Endothelial cell of umbilical vein (primary cell): ENCODE measurements around the gene MLANA. TPM values are rescaled to one million over a fixed set of nuclear protein-coding genes. Genes with fewer than 3 reads are reported as not detected.
A peak's percentile ranks its signal among the peaks of the same experiment; 100 is the strongest.
"Not testable (repeated sequence)": the region's sequence is repeated elsewhere in the genome, so short reads cannot be mapped to it uniquely, and the experiment has no call there.

Source experiments
- BruUV-seq: library from RNA; stranded (reverse); fragments of 400-500 nt; replicated peaks from 2 replicates; lab custom pipeline; 2021; lab: Mats Ljungman, UMichigan
- CTCF ChIA-PET: fragments of 300-600, 350-600 bp; sonication (Branson Sonifier 250); formaldehyde crosslinking; loops from one replicate; lab custom pipeline; 2021; ENCODE audit warnings: antibody characterized with exemption, inconsistent platforms; lab: Charles Lee
- POLR2A ChIA-PET: fragments of 300-600, 350-600 bp; sonication (Branson Sonifier 250); formaldehyde crosslinking; loops from one replicate; lab custom pipeline; 2021; ENCODE audit warnings: antibody characterized with exemption, inconsistent platforms; lab: Charles Lee
- DNase-seq: peaks from one replicate; pipeline ENCODE4 v3.0.0-alpha.2; 2011; ENCODE audit warnings: low read depth, low spot score
- FAIRE-seq: peaks from 2 replicates; lab custom pipeline; 2011; peaks lifted over from hg19 to GRCh38; lab: Jason Lieb, UNC
- H2AFZ ChIP-seq: 2 replicates; pipeline ENCODE4 v1.6.0; 2012; ENCODE audit warnings: low read depth, low read length, control low read depth, inconsistent platforms
- H3K27ac ChIP-seq: 2 replicates; pipeline ENCODE4 v1.5.1; 2011; ENCODE audit warnings: low read depth, mild to moderate bottlenecking, control low read depth, low read length, moderate library complexity; ENCODE audit not compliant: insufficient read depth
- H3K27me3 ChIP-seq, 2 experiments: 2 replicates each; pipeline versions ENCODE4 v1.6.0 to v1.6.1; 2011; ENCODE audit warnings: low read length in 2 of 2, mixed read lengths in 1 of 2; ENCODE audit not compliant: control insufficient read depth in 2 of 2, insufficient read depth in 2 of 2
- H3K36me3 ChIP-seq, 2 experiments: 2 replicates in 1 of 2; 3 replicates in 1 of 2; pipeline ENCODE4 v1.5.1; 2011; ENCODE audit warnings: low read length in 2 of 2, mild to moderate bottlenecking in 1 of 2, moderate library complexity in 1 of 2; ENCODE audit not compliant: control insufficient read depth in 2 of 2, insufficient read depth in 2 of 2; ENCODE audit errors: extremely low read depth in 1 of 2
- H3K4me1 ChIP-seq: 3 replicates; pipeline ENCODE4 v1.5.1; 2011; ENCODE audit warnings: mild to moderate bottlenecking, low read length; ENCODE audit not compliant: control insufficient read depth, insufficient read depth; ENCODE audit errors: extremely low read depth
- H3K4me2 ChIP-seq: 2 replicates; pipeline ENCODE4 v1.6.1; 2011; ENCODE audit warnings: low read length, control low read depth, mixed read lengths; ENCODE audit not compliant: insufficient read depth
- H3K4me3 ChIP-seq, 3 experiments: fragments of 200-600 bp in 1 of 3; sonication (generic), shearing (Covaris generic) in 1 of 3; replicated peaks in 1 of 3; 2 replicates each; pipeline ENCODE4 v1.5.1; 2011 to 2016; ENCODE audit warnings: control low read depth in 3 of 3, low read length in 3 of 3, mild to moderate bottlenecking in 2 of 3, inconsistent platforms in 1 of 3, low read depth in 1 of 3, moderate library complexity in 1 of 3; ENCODE audit not compliant: insufficient read depth in 1 of 3
- H3K79me2 ChIP-seq: 2 replicates; pipeline ENCODE4 v1.6.0; 2012; ENCODE audit warnings: low read length, inconsistent platforms; ENCODE audit not compliant: control insufficient read depth, insufficient read depth
- H3K9ac ChIP-seq: replicated peaks from 2 replicates; pipeline ENCODE3; 2011; ENCODE audit warnings: low read length, control low read depth; ENCODE audit not compliant: insufficient read depth; ENCODE audit errors: extremely low read depth
- H3K9me1 ChIP-seq: replicated peaks from 3 replicates; pipeline ENCODE4 v1.6.0; 2011; ENCODE audit warnings: mild to moderate bottlenecking, low read length; ENCODE audit not compliant: control insufficient read depth, insufficient read depth; ENCODE audit errors: extremely low read depth
- H3K9me3 ChIP-seq: replicated peaks from 2 replicates; pipeline ENCODE4 v1.5.1; 2012; ENCODE audit warnings: low read length, inconsistent platforms; ENCODE audit not compliant: control insufficient read depth, insufficient read depth
- H4K20me1 ChIP-seq: replicated peaks from 2 replicates; pipeline ENCODE3; 2011; ENCODE audit warnings: mild to moderate bottlenecking, low read length; ENCODE audit not compliant: control insufficient read depth, insufficient read depth; ENCODE audit errors: extremely low read depth
- FOS ChIP-seq: IDR thresholded peaks from 2 replicates; pipeline ENCODE4 v1.6.1; 2011; ENCODE audit warnings: mild to moderate bottlenecking, low read length, moderate library complexity, borderline replicate concordance; ENCODE audit not compliant: insufficient read depth
- GATA2 ChIP-seq: IDR thresholded peaks from 2 replicates; pipeline ENCODE4 v1.7.0; 2011; ENCODE audit warnings: low read depth, mild to moderate bottlenecking, moderate library complexity, mixed read lengths, low read length; ENCODE audit not compliant: insufficient read length, insufficient read depth
- JUN ChIP-seq: IDR thresholded peaks from 2 replicates; pipeline ENCODE4 v1.6.1; 2011; ENCODE audit warnings: borderline replicate concordance, low read depth; ENCODE audit not compliant: insufficient read length, insufficient read depth
- POLR2AphosphoS5 ChIP-seq: IDR thresholded peaks from 2 replicates; pipeline ENCODE4 v1.6.1; 2012; ENCODE audit warnings: low read depth, mild to moderate bottlenecking, control low read depth, low read length, moderate library complexity; ENCODE audit not compliant: insufficient read depth
- dilution Hi-C: fragments of 300-500 bp; cut with MboI; formaldehyde crosslinking; loops from one replicate; pipeline ENCODE4 v1.15.0; 2019; ENCODE audit warnings: low sequenced_read_pairs; ENCODE audit not compliant: extremely low pct_ligation_motif_present
- intact Hi-C: fragments of 100-400 bp; cut with micrococcal nuclease; formaldehyde crosslinking; loops from one replicate; pipeline ENCODE4 v1.10.0; 2022
- polyA plus RNA-seq, 4 experiments: library from polyadenylated mRNA; depleted of rRNA in 3 of 4; stranded (reverse) in 3 of 4; unstranded in 1 of 4; fragments of >200 nt; gene quantifications; 2 replicates each; pipeline versions ENCODE4 v1.2.1 to v1.2.3, GENCODE V29; 2011 to 2012; ENCODE audit warnings: missing spikeins in 1 of 4
- total RNA-seq: library from RNA; stranded (reverse); gene quantifications from 2 replicates; pipeline ENCODE4 v1.2.3, GENCODE V29; 2021

Gene MLANA
- total and polyA plus RNA-seq, 2 donors (not counting 3 experiments of a cell fraction or from before 2014, with no cell fraction given): not detected

- H3K4me2 ChIP-seq: no peak overlapping the region
- no peaks in the 10 kb centered on the region for H4K20me1 ChIP-seq
- no peaks in the 10 kb centered on the region for H3K27me3 ChIP-seq
- no TSS peak for BruUV-seq
- DNase-seq: peak; percentile 37
- intact Hi-C loops: no loop called here
- H3K36me3 ChIP-seq: no peaks in the 10 kb centered on the region
- POLR2A ChIA-PET: interaction anchor here (0.7 kb wide), 1 partner anchor 122 kb away, joined by 6 read pairs; no protein-coding TSS in a partner anchor
- H2AFZ ChIP-seq: no peak overlapping the region
- H3K79me2 ChIP-seq: no peaks in the 10 kb centered on the region
- peaks cover 4% of the 10 kb centered on the region for H3K4me1 ChIP-seq
- no peak overlapping the region for H3K4me3 ChIP-seq
- H3K9me1 ChIP-seq: no peaks in the 10 kb centered on the region
- peak; percentile 49 for TF ChIP-seq JUN
- peak; percentile 61 for TF ChIP-seq FOS
- no peak for TF ChIP-seq POLR2AphosphoS5
- peak; percentile 91 for TF ChIP-seq GATA2
- H3K9ac ChIP-seq: no peak overlapping the region
- no peak overlapping the region for H3K27ac ChIP-seq
- H3K9me3 ChIP-seq: no peaks in the 10 kb centered on the region
- CTCF ChIA-PET: interaction anchor here (1.0 to 2.0 kb wide), 5 partner anchors 8 to 426 kb away, joined by 4 to 12 read pairs (median 8); partner anchors contain the start of gene ERMP1
- peak; percentile 79 for FAIRE-seq
- dilution Hi-C loops: no loop called here
These were observed 11.1 kb upstream of the MLANA start for GRCh38 chr9:5879419-5880181.

DNA sequence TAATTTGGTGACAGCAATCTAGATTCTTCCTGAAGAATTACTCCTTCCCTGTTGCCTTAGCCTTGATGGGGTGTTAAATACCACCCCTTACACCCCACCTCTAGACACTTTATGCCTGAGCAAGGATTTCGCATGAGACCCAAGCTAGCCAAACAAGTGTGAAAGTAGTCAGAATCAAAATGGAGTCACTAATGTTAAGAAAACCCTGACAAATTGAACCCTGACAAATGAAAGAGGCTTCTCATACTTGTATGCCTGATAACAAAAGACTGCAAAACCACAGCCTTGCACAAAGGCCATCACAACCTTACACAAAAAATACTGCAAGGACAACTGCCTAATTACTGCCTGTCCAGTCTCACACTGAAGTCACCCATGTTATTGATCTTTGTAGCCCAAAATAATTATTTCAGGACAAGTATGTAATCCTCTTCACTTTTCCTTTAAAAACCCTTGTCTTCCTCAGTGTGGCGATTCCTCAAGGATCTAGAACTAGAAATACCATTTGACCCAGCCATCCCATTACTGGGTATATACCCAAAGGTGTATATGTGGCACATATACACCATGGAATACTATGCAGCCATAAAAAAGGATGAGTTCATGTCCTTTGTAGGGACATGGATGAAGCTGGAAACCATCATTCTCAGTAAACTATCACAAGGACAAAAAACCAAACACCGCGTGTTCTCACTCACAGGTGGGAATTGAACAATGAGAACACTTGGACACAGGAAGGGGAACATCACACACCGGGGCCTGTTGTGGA lies 8.3 kb upstream of the MLANA start:
- H4K20me1 ChIP-seq, DNase-seq, FAIRE-seq, H3K27me3 ChIP-seq, BruUV-seq, H3K36me3 ChIP-seq, H3K4me1 ChIP-seq, H3K9ac ChIP-seq, H3K27ac ChIP-seq, H3K79me2 ChIP-seq, intact Hi-C loops, H3K4me3 ChIP-seq, dilution Hi-C loops, H3K9me3 ChIP-seq, H3K9me1 ChIP-seq, H2AFZ ChIP-seq, H3K4me2 ChIP-seq, POLR2A ChIA-PET: not testable (repeated sequence)
- CTCF ChIA-PET: interaction anchor here (1.9 kb wide), 1 partner anchor 172 kb away, joined by 10 read pairs; no protein-coding TSS in a partner anchor
